ENCODE data around the gene FBXL13.
"Not testable (repeated sequence)": the region's sequence is repeated elsewhere in the genome, so short reads cannot be mapped to it uniquely, and the experiment has no call there.

The FBXL13 gene

GRCh38 chr7:102934701-102935100, 139.9 kb downstream of the FBXL13 start:
- no peak for DNase-seq (ENCODE audit: low spot score)

DNA sequence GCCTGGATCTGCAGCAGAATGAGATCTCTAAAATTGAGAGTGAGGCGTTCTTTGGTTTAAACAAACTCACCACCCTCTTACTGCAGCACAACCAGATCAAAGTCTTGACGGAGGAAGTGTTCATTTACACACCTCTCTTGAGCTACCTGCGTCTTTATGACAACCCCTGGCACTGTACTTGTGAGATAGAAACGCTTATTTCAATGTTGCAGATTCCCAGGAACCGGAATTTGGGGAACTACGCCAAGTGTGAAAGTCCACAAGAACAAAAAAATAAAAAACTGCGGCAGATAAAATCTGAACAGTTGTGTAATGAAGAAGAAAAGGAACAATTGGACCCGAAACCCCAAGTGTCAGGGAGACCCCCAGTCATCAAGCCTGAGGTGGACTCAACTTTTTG, 140.4 kb downstream of the FBXL13 start:
- no peak for DNase-seq (ENCODE audit: low spot score)

DNA sequence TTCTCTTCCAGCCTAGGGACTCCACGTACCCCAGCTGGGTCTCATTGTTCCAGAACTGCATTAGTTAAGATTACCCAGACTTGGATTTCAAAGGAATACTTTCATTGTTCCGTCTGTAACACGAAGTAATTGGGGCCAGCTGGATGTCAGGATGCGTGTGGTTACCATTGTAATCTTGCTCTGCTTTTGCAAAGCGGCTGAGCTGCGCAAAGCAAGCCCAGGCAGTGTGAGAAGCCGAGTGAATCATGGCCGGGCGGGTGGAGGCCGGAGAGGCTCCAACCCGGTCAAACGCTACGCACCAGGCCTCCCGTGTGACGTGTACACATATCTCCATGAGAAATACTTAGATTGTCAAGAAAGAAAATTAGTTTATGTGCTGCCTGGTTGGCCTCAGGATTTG, 140.8 kb downstream of the FBXL13 start:
- DNase-seq (ENCODE audit: low spot score), result no peak

GRCh38 chr7:102931757-102932156, 142.8 kb downstream of the FBXL13 start:
- DNase-seq (ENCODE audit: low spot score), result no peak

- DNase-seq (ENCODE audit: low spot score), result no peak
Observed at GRCh38 chr7:102927312-102927933, 147.2 kb downstream of the FBXL13 start.

DNA sequence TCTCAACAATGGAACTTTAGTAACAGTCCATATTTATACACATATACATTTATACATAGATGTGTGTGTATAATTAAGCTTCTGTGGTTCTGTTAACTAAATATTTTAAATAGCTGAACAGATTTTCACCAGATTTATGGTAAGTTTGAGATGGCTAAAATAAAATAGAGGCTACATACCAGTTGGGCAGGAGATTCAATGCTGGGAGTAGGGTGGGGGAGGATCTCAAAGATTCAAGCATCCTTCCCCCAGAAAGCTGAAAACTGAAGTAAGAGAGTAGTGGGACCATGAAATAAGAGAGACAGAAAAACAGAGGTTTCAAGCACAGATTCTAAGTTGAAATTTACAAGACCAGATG, 147.8 kb downstream of the FBXL13 start:
- no peak for DNase-seq (ENCODE audit: low spot score)

GRCh38 chr7:102925976-102926782, 148.4 kb downstream of the FBXL13 start:
- DNase-seq (ENCODE audit: low spot score), result no peak

GRCh38 chr7:102918845-102919244, 155.8 kb downstream of the FBXL13 start:
- no peak for DNase-seq (ENCODE audit: low spot score)

- DNase-seq (ENCODE audit: low spot score), result no peak
Observed at GRCh38 chr7:102917436-102918353, 156.9 kb downstream of the FBXL13 start.

GRCh38 chr7:102916881-102917280, 157.7 kb downstream of the FBXL13 start:
- DNase-seq (ENCODE audit: low spot score), result no peak

- no peak for DNase-seq (ENCODE audit: low spot score)
Observed at GRCh38 chr7:102916426-102916825, 158.2 kb downstream of the FBXL13 start.

GRCh38 chr7:102914585-102914984, 160.0 kb downstream of the FBXL13 start:
- DNase-seq (ENCODE audit: low spot score), result no peak

DNA sequence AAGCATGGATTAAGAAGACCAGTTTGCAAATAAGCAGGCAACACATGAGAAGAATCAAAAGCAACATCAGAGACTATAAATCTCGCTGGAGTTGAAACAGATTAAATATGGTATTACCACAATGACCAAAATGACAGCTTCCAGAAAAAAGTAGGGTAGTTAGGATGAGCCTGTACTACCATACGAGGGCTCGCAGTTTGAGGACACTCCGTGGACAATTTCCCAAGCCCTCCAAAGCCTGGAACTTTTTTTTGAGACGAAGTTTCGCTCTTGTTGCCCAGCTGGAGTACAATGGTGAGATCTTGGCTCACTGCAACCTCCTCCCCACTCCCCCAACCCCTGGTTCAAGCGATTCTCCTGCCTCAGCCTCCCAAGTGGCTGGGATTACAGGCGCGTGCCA, 160.8 kb downstream of the FBXL13 start:
- DNase-seq (ENCODE audit: low spot score), result no peak

DNA sequence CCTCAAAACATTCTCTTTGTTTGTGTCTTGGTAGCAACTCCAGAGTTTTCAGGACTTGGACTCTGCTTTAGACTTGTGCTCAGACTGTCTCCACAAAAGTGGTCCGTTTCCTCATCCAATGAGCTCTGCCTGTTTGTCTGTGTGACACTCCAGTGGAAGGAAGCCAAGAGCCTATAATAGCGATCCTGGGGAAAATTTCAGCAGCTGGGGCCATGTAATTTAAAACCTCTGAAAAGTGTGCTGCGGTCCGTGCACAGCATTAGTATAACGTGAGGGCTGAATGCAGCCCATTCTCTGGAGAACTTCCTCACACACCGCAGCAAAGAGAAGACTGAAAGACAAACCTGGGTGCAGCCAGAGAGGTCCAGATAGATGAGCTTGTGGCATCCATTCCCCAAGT, 161.9 kb downstream of the FBXL13 start, which contains the start of gene LRRC17:
Gene LRRC17 (plus strand): TSS at position 259 of the 400 bp plus-strand sequence. CDS start 20,914 bp downstream, outside the sequence.
- no peak for DNase-seq (ENCODE audit: low spot score)

GRCh38 chr7:102908676-102909075, 165.9 kb downstream of the FBXL13 start:
- no peak for DNase-seq (ENCODE audit: low spot score)

GRCh38 chr7:102903576-102903975, 171.0 kb downstream of the FBXL13 start:
- not testable (repeated sequence) for DNase-seq (ENCODE audit: low spot score)

- DNase-seq (ENCODE audit: low spot score), result not testable (repeated sequence)
Observed at GRCh38 chr7:102902052-102902451, 172.5 kb downstream of the FBXL13 start.

- DNase-seq (ENCODE audit: low spot score), result no peak
Observed at GRCh38 chr7:102898532-102898859, 176.1 kb downstream of the FBXL13 start.

GRCh38 chr7:102897856-102898531, 176.6 kb downstream of the FBXL13 start:
- no peak for DNase-seq (ENCODE audit: low spot score)

GRCh38 chr7:102897211-102897631, 177.4 kb downstream of the FBXL13 start:
- no peak for DNase-seq (ENCODE audit: low spot score)

GRCh38 chr7:102896585-102896984, 178.0 kb downstream of the FBXL13 start:
- DNase-seq (ENCODE audit: low spot score), result no peak

DNA sequence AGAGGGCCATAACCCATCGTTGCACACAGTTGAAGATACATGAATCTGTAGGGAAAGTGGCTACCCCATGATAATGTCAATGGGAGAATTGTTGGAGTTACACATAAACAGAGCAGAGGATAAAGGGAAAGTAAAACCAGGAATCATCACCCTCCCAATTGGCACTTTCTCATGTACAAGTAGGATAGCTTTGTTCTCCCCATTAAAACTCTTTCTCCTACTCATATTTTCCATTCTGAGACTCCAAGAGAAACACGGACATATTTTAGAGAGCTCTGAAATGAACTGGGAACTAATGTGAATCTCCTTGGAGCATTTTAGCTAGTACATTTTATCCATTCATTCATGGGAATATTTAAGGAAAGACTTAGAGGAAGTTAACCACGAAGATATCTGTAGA, 179.0 kb downstream of the FBXL13 start:
- DNase-seq (ENCODE audit: low spot score), result no peak

Measured in activated CD4-positive, alpha-beta T cell treated with anti-CD3 and anti-CD28 coated beads, Interleukin-2, Interleukin-4, amounts not matched to agents 100 ng/mL and 50 ng/mL, durations not matched to agents 16 hours and 8 hours (primary cell).